Spleen (tissue), 11 donors: ENCODE data around the gene CGNL1. TPM values are rescaled to one million over a fixed set of nuclear protein-coding genes. Genes with fewer than 3 reads are reported as not detected.

ENCODE experiments used
- DNase-seq: peaks from one replicate; pipeline ENCODE4 v3.0.0-alpha.2; 2020
- H3K27ac ChIP-seq, 8 donors: fragments of 200-600 bp; sonication (generic) in 7 of 8; 1 replicate in 4 of 8; 2 replicates in 4 of 8; pipeline versions ENCODE4 v1.5.0 to v1.8.0; 2016 to 2021; ENCODE audit warnings: inconsistent platforms in 4 of 8, mild to moderate bottlenecking in 4 of 8, moderate library complexity in 1 of 8
- H3K27me3 ChIP-seq, 7 donors: fragments of 200-600 bp; sonication (generic) in 6 of 7; replicated peaks in 1 of 7; 1 replicate in 4 of 7; 2 replicates in 3 of 7; pipeline versions ENCODE4 v1.5.0 to v1.8.0; 2016 to 2021; ENCODE audit warnings: inconsistent platforms in 3 of 7, mild to moderate bottlenecking in 1 of 7
- H3K36me3 ChIP-seq, 6 donors: fragments of 200-600 bp; sonication (generic) in 5 of 6; 1 replicate in 4 of 6; 2 replicates in 2 of 6; pipeline versions ENCODE4 v1.5.0 to v1.8.0; 2016 to 2021; ENCODE audit warnings: inconsistent platforms in 2 of 6
- H3K4me1 ChIP-seq, 6 donors: fragments of 200-600 bp; sonication (generic) in 5 of 6; 1 replicate in 3 of 6; 2 replicates in 3 of 6; pipeline versions ENCODE4 v1.5.0 to v1.8.0; 2016 to 2021; ENCODE audit warnings: inconsistent platforms in 3 of 6
- H3K4me3 ChIP-seq, 8 donors: fragments of 200-600 bp; sonication (generic) in 7 of 8; 1 replicate in 4 of 8; 2 replicates in 4 of 8; pipeline versions ENCODE4 v1.5.0 to v1.8.0; 2016 to 2021; ENCODE audit warnings: inconsistent platforms in 4 of 8, mild to moderate bottlenecking in 4 of 8, moderate library complexity in 2 of 8
- H3K9me3 ChIP-seq, 8 donors: fragments of 200-600 bp; sonication (generic) in 7 of 8; 1 replicate in 4 of 8; 2 replicates in 4 of 8; pipeline versions ENCODE4 v1.5.0 to v1.8.0; 2016 to 2021; ENCODE audit warnings: inconsistent platforms in 4 of 8
- POLR2A ChIP-seq, 3 donors: fragments of 450-650 bp; IDR thresholded peaks; one replicate each; pipeline ENCODE4 v1.5.1; 2017; ENCODE audit warnings: antibody characterized with exemption in 3 of 3, mild to moderate bottlenecking in 1 of 3
- POLR2AphosphoS5 ChIP-seq, 3 donors: sonication (generic); formaldehyde crosslinking; IDR thresholded peaks; one replicate each; pipeline ENCODE4 v1.5.1; 2017; ENCODE audit warnings: antibody characterized with exemption in 3 of 3
- WGBS, 5 donors: extraction: QIAGEN DNeasy Blood & Tissue Kit in 3 of 5; methylation state at CpG; one replicate each; pipeline versions ENCODE4 v1.1.5 to v1.1.7; 2013 to 2018; 5-methylcytosine and 5-hydroxymethylcytosine counted together
- intact Hi-C: fragments of 100-400 bp; cut with DNase I; formaldehyde crosslinking; loops from one replicate; pipeline ENCODE4 v1.15.0; 2023; ENCODE audit warnings: low total_unique reads
- polyA plus RNA-seq, 3 donors: library from polyadenylated mRNA; stranded (reverse); fragments of 200-250 nt; gene quantifications; one replicate each; pipeline ENCODE4 v1.2.1, GENCODE V29; 2013
- total RNA-seq, 7 donors: library from RNA; depleted of rRNA in 3 of 7; stranded (reverse); fragments of >200 nt in 3 of 7; fragmentation: NEBNext Ultra II Directional in 4 of 7; extraction: Animal tissue kit (Norgen Biotek cat#: 25700) in 4 of 7; gene quantifications; one replicate each; pipeline versions ENCODE4 v1.1.0 to v1.2.1, GENCODE V29; 2016 to 2021
- TF ChIP-seq, protein P1 (sequence below), 11 experiments: fragments of 200-600 bp in 7 of 11; fragments of 450-650 bp in 4 of 11; sonication (generic) in 4 of 11; IDR thresholded peaks in 8 of 11; conservative IDR thresholded peaks in 3 of 11; 1 replicate in 7 of 11; 2 replicates in 4 of 11; pipeline versions ENCODE4 v1.4.0 to v1.8.0; 2016 to 2021; ENCODE audit warnings: antibody characterized with exemption in 11 of 11, inconsistent platforms in 4 of 11, mild to moderate bottlenecking in 1 of 11
- donor health status: healthy with polysubstance abuse.
- donor health status: DM: no; HTN: no; CAD: no; lungs with moderate emphysema.
- donor health status: DM: no; HTN: no; CAD: no.
- donor health status: Bipolar disorder and iron deficiency.
- donor health status: healthy.
- donor health status: DM: no; HTN: no; CAD: no.
- donor health status: DM: yes; HTN: yes; CAD: no.

The CGNL1 gene
- total and polyA plus RNA-seq, 10 donors = 0.07 to 0.73 (median 0.36) TPM

DNA sequence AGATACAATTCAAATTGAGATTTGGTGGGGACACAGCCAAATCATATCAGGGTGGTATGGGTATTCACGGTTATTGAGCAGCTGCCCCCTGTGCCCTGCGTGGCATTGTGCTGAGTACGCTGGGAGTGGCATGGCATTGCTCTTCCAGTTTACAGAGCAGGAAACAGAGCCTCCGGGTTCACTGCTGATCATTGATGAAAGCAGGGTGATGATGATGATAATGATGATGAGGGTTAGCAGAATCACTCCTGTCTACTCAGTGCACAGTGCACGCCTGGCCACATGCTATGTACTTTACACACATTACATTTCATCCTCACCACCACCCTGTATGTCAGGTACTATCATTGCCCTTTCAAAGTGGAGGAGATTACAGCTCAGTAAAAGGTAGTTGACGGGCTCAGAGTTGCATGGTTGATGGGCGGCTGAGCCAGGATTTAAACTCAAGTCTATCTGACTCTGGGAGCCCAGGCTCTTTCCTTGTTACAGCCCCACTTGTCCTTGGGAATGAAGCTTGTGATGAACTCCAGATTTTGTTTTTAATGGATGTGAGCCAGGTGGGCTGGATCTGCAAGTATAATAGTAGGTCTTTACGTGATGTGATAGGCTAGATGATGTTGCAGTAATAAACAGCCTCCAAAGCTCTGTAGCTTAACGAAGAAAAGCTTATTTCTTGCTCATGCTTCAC lies 127.8 kb downstream of the CGNL1 start:
- peaks cover 0 to 2% (median 0%) of the 10 kb centered on the region in 6 donors for H3K4me1 ChIP-seq
- intact Hi-C loops = no loop called here
- no peaks in the 10 kb centered on the region for H3K36me3 ChIP-seq
- TF ChIP-seq POLR2A (IDR thresholded peaks at IDR 0.05) (no peak), POLR2AphosphoS5 (IDR thresholded peaks at IDR 0.05) (no peak)
- TF ChIP-seq, protein P1, sequence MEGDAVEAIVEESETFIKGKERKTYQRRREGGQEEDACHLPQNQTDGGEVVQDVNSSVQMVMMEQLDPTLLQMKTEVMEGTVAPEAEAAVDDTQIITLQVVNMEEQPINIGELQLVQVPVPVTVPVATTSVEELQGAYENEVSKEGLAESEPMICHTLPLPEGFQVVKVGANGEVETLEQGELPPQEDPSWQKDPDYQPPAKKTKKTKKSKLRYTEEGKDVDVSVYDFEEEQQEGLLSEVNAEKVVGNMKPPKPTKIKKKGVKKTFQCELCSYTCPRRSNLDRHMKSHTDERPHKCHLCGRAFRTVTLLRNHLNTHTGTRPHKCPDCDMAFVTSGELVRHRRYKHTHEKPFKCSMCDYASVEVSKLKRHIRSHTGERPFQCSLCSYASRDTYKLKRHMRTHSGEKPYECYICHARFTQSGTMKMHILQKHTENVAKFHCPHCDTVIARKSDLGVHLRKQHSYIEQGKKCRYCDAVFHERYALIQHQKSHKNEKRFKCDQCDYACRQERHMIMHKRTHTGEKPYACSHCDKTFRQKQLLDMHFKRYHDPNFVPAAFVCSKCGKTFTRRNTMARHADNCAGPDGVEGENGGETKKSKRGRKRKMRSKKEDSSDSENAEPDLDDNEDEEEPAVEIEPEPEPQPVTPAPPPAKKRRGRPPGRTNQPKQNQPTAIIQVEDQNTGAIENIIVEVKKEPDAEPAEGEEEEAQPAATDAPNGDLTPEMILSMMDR (IDR thresholded peaks at IDR 0.05 in 8 of 11, conservative IDR thresholded peaks at IDR 0.05 in 3 of 11) = no peak
- no peak overlapping the region for H3K4me3 ChIP-seq
- H3K27me3 ChIP-seq = no peaks in the 10 kb centered on the region
- no peak overlapping the region for H3K27ac ChIP-seq
- WGBS, 5 donors = 85 to 96% (median 89%) methylated on average over 8 to 9 of the region's 9 CpGs
- DNase-seq = no peak
- H3K9me3 ChIP-seq = no peaks in the 10 kb centered on the region

GRCh38 chr15:57504599-57504940 lies 128.3 kb downstream of the CGNL1 start:
- WGBS, 5 donors = 89 to 100% (median 92%) methylated on average over 1 of the region's 1 CpG
- H3K4me1 ChIP-seq = peaks cover 0 to 6% (median 2%) of the 10 kb centered on the region in 6 donors
- no peak for DNase-seq

DNA sequence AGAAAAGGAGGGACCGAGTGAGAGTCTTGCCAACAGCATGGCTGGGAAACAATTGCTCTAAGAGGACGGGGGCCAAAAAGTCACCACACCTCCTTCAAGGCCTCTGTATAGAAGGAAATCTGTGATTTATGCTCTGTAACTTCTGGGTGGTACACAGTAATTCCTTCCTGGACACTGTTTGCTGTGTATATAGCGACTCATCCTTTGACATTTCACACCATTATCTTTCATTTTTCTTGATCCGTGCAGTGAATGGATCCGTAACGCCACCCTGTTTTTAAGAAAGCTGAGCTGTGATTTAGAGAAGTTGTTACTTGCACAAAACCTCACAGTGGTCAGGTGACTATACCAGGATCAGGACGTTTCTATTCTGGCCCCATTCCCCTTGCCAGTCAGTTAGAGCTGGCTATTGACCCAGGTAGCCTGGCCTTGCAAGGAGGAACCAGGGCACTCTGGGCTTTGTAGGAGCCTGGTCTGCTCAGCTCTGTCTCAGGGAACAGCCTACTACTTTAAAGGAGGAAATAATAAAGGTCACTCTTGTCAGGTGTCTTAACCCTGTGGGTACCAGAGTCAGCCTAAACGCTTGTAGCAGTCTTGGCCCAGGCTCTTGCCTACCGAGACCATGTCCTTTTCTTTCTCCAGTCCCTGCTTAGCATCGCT lies 128.9 kb downstream of the CGNL1 start:
- Histone ChIP-seq H3K4me1 (peaks cover 0 to 12% (median 6%) of the 10 kb centered on the region in 6 donors), H3K9me3 (no peaks in the 10 kb centered on the region), H3K27ac (no peak overlapping the region), H3K4me3 (no peak overlapping the region), H3K27me3 (no peaks in the 10 kb centered on the region), H3K36me3 (no peaks in the 10 kb centered on the region)
- TF ChIP-seq POLR2AphosphoS5 (IDR thresholded peaks at IDR 0.05) = no peak
- TF ChIP-seq POLR2A (IDR thresholded peaks at IDR 0.05) = no peak
- TF ChIP-seq, protein P1 (IDR thresholded peaks at IDR 0.05 in 8 of 11, conservative IDR thresholded peaks at IDR 0.05 in 3 of 11) = no peak
- 79 to 87% (median 82%) methylated on average over 10 of the region's 10 CpGs for WGBS, 5 donors
- no peak for DNase-seq
- intact Hi-C loops = no loop called here

More at GRCh38 chr15:57504599-57504940, 128.3 kb downstream of the CGNL1 start:
- H3K36me3 ChIP-seq = no peaks in the 10 kb centered on the region
- H3K27ac ChIP-seq = no peak overlapping the region
- intact Hi-C loops = no loop called here
- no peaks in the 10 kb centered on the region for H3K27me3 ChIP-seq
- H3K4me3 ChIP-seq = no peak overlapping the region
- TF ChIP-seq, protein P1 (IDR thresholded peaks at IDR 0.05 in 8 of 11, conservative IDR thresholded peaks at IDR 0.05 in 3 of 11) = no peak
- TF ChIP-seq POLR2A (IDR thresholded peaks at IDR 0.05) = no peak
- TF ChIP-seq POLR2AphosphoS5 (IDR thresholded peaks at IDR 0.05) = no peak
- no peaks in the 10 kb centered on the region for H3K9me3 ChIP-seq

DNA sequence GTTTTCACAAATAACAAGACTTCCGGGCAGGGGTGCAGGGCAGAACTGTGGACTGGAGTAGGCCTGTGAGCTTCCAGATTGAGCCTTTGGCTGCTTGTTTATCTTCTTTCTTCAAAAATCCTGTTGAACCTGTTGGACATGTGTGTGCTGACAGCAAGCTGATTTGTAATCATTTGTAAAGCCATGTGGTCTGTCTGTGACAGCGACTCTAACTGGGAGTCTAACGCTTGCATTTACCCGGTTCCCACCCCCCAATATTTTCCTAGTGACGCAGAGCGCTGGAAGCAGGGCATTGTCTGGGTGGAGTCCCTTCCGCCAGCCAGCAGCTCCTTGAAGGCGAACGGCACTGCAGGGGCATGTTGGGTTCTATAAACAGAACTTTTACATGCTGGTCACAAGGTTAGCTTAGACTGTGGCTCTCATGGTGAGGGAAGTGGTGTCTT lies 129.7 kb downstream of the CGNL1 start:
- Histone ChIP-seq H3K27ac (no peak overlapping the region), H3K27me3 (no peaks in the 10 kb centered on the region), H3K36me3 (no peaks in the 10 kb centered on the region), H3K4me3 (no peak overlapping the region), H3K4me1 (peaks cover 0 to 14% (median 8%) of the 10 kb centered on the region in 6 donors), H3K9me3 (no peaks in the 10 kb centered on the region)
- DNase-seq = no peak
- intact Hi-C loops = no loop called here
- 83 to 94% (median 87%) methylated on average over 9 of the region's 9 CpGs for WGBS, 5 donors
- TF ChIP-seq, protein P1 (IDR thresholded peaks at IDR 0.05 in 8 of 11, conservative IDR thresholded peaks at IDR 0.05 in 3 of 11) = no peak
- TF ChIP-seq POLR2AphosphoS5 (IDR thresholded peaks at IDR 0.05) (no peak), POLR2A (IDR thresholded peaks at IDR 0.05) (no peak)
